A673 (cell line): ENCODE measurements around the gene LGR6. TPM values are rescaled to one million over a fixed set of nuclear protein-coding genes. Genes with fewer than 3 reads are reported as not detected.

ENCODE experiments used
- BruUV-seq: library from RNA; stranded (reverse); fragments of 400-500 nt; replicated peaks from 2 replicates; lab custom pipeline; 2021; lab: Mats Ljungman, UMichigan
- CTCF ChIA-PET: fragments of 300-600 bp; sonication (Branson Sonifier 250); formaldehyde crosslinking; loops from one replicate; lab custom pipeline; 2022; ENCODE audit warnings: antibody characterized with exemption; lab: Charles Lee
- POLR2A ChIA-PET: fragments of 300-600 bp; sonication (Branson Sonifier 250); formaldehyde crosslinking; loops from one replicate; lab custom pipeline; 2022; ENCODE audit warnings: antibody characterized with exemption; ENCODE audit not compliant: low non-redundant PET; lab: Charles Lee
- DNase-seq: peaks from one replicate; pipeline ENCODE4 v3.0.0-alpha.2; 2015; ENCODE audit warnings: low spot score
- H3K27ac ChIP-seq: fragments of 200-600 bp; sonication (generic); 2 replicates; pipeline ENCODE4 v1.5.1; 2016; ENCODE audit warnings: mixed run types, low read depth, mild to moderate bottlenecking, mixed read lengths, antibody characterized with exemption, low read length; ENCODE audit not compliant: poor library complexity, severe bottlenecking
- H3K27me3 ChIP-seq: fragments of 200-600 bp; sonication (generic); replicated peaks from 2 replicates; pipeline ENCODE4 v1.6.1; 2017; ENCODE audit warnings: mixed run types, low read depth, mild to moderate bottlenecking, mixed read lengths, antibody characterized with exemption, low read length; ENCODE audit not compliant: insufficient read depth, poor library complexity
- H3K36me3 ChIP-seq: fragments of 200-600 bp; sonication (generic); 2 replicates; pipeline ENCODE4 v1.6.1; 2016; ENCODE audit warnings: mixed run types, mild to moderate bottlenecking, mixed read lengths, antibody characterized with exemption, low read length; ENCODE audit not compliant: insufficient read depth, poor library complexity, severe bottlenecking
- H3K4me1 ChIP-seq: fragments of 200-600 bp; sonication (generic); 2 replicates; pipeline ENCODE4 v1.6.1; 2017; ENCODE audit warnings: mixed run types, mild to moderate bottlenecking, mixed read lengths, antibody characterized with exemption, low read length; ENCODE audit not compliant: insufficient read depth, poor library complexity, severe bottlenecking
- H3K4me3 ChIP-seq: fragments of 200-600 bp; sonication (generic); 2 replicates; pipeline ENCODE4 v1.5.1; 2016; ENCODE audit warnings: low read depth, mixed run types, mild to moderate bottlenecking, mixed read lengths, low read length; ENCODE audit not compliant: poor library complexity, severe bottlenecking
- H3K9me3 ChIP-seq: fragments of 200-600 bp; sonication (generic); 2 replicates; pipeline ENCODE4 v1.6.1; 2016; ENCODE audit warnings: mixed run types, low read depth, mild to moderate bottlenecking, mixed read lengths, antibody characterized with exemption, low read length; ENCODE audit not compliant: poor library complexity, severe bottlenecking
- CTCF ChIP-seq: fragments of 300-800, 200-600 bp; sonication (generic); conservative IDR thresholded peaks from 2 replicates; pipeline ENCODE4 v1.5.1; 2017; ENCODE audit warnings: low read depth, mild to moderate bottlenecking, antibody characterized with exemption, low read length, moderate library complexity, mixed read lengths
- EZH2 ChIP-seq: fragments of 200-600 bp; sonication (generic); IDR thresholded peaks from 2 replicates; pipeline ENCODE4 v1.6.1; 2017; ENCODE audit warnings: borderline replicate concordance, low read depth, mild to moderate bottlenecking, mixed read lengths, antibody characterized with exemption, low read length; ENCODE audit not compliant: poor library complexity, severe bottlenecking
- intact Hi-C: fragments of 100-400 bp; cut with micrococcal nuclease; formaldehyde crosslinking; loops from one replicate; pipeline ENCODE4 v1.10.0; 2022; ENCODE audit not compliant: unreplicated experiment
- total RNA-seq: library from RNA; stranded (reverse); gene quantifications from 2 replicates; pipeline ENCODE4 v1.2.3, GENCODE V29; 2021

The LGR6 gene
- total RNA-seq, 1 experiment from 2014 or later: not detected

GRCh38 chr1:202249846-202250245 is 56.2 kb downstream of the LGR6 start:
- Histone ChIP-seq H3K4me1 (no peaks in the 10 kb centered on the region), H3K36me3 (no peaks in the 10 kb centered on the region), H3K9me3 (no peaks in the 10 kb centered on the region), H3K27ac (no peak overlapping the region), H3K4me3 (no peak overlapping the region), H3K27me3 (peaks cover 2% of the 10 kb centered on the region)
- POLR2A ChIA-PET: no interaction called here
- intact Hi-C loops: no loop called here
- CTCF ChIA-PET: no interaction called here
- TF ChIP-seq CTCF (no peak), EZH2 (no peak)
- DNase-seq: no peak
- BruUV-seq: no TSS peak

GRCh38 chr1:202250982-202251381 is 57.4 kb downstream of the LGR6 start:
- H3K27me3 ChIP-seq: peaks cover 2% of the 10 kb centered on the region
- H3K27ac ChIP-seq: no peak overlapping the region
- intact Hi-C loops: no loop called here
- DNase-seq: no peak
- no peak for TF ChIP-seq EZH2
- no peak for TF ChIP-seq CTCF
- POLR2A ChIA-PET: no interaction called here
- no peak overlapping the region for H3K4me3 ChIP-seq
- no peaks in the 10 kb centered on the region for H3K36me3 ChIP-seq
- H3K9me3 ChIP-seq: no peaks in the 10 kb centered on the region
- no peaks in the 10 kb centered on the region for H3K4me1 ChIP-seq
- CTCF ChIA-PET: no interaction called here
- BruUV-seq: no TSS peak

- Histone ChIP-seq H3K9me3 (no peaks in the 10 kb centered on the region), H3K27ac (no peak overlapping the region), H3K36me3 (no peaks in the 10 kb centered on the region), H3K4me3 (no peak overlapping the region), H3K4me1 (no peaks in the 10 kb centered on the region), H3K27me3 (peaks cover 2% of the 10 kb centered on the region)
- intact Hi-C loops: no loop called here
- DNase-seq: no peak
- no TSS peak for BruUV-seq
- ChIA-PET CTCF (no interaction called here), POLR2A (interaction anchor here (0.6 kb wide), 1 partner anchor 1001 kb away, joined by 3 read pairs; no protein-coding TSS in a partner anchor)
- no peak for TF ChIP-seq CTCF
- TF ChIP-seq EZH2: no peak
Observed at GRCh38 chr1:202251424-202252256, 58.0 kb downstream of the LGR6 start.
